HEK293 (cell line): ENCODE measurements around the gene MAPK8IP3.

Experiments used
- CTCF ChIA-PET: fragments of 350-600 bp; formaldehyde crosslinking; extraction: SDS; loops from one replicate; lab custom pipeline; 2021; ENCODE audit warnings: antibody characterized with exemption; lab: Yijun Ruan, JAX
- POLR2A ChIA-PET: fragments of 300-600 bp; formaldehyde crosslinking; extraction: SDS; loops from one replicate; lab custom pipeline; 2020; ENCODE audit warnings: antibody characterized with exemption, inconsistent platforms; lab: Yijun Ruan, JAX
- H3K27ac ChIP-seq: fragments of 200-500 bp; sonication (Bioruptor generic); 2 replicates; pipeline ENCODE4 v1.5.1; 2014; ENCODE audit warnings: low read depth, low read length, control low read depth, inconsistent platforms; ENCODE audit errors: extremely low read depth
- H3K36me3 ChIP-seq, 2 experiments: fragments of 200-500 bp in 1 of 2; sonication (Bioruptor generic) in 1 of 2; 1 replicate in 1 of 2; 2 replicates in 1 of 2; pipeline ENCODE4 v1.5.1; 2014 to 2017; ENCODE audit warnings: inconsistent platforms in 2 of 2, low read length in 2 of 2; ENCODE audit not compliant: control insufficient read depth in 2 of 2, insufficient read depth in 1 of 2
- H3K4me1 ChIP-seq: fragments of 200-500 bp; sonication (Bioruptor generic); 2 replicates; pipeline ENCODE4 v1.5.1; 2014; ENCODE audit warnings: mild to moderate bottlenecking, low read length, inconsistent platforms; ENCODE audit not compliant: control insufficient read depth, insufficient read depth
- H3K4me3 ChIP-seq: 2 replicates; pipeline ENCODE4 v1.5.1; 2011; ENCODE audit warnings: low read depth, mild to moderate bottlenecking, control low read depth, low read length, moderate library complexity
- H3K9me3 ChIP-seq: fragments of 200-500 bp; sonication (Bioruptor generic); 2 replicates; pipeline ENCODE4 v1.5.1; 2014; ENCODE audit warnings: low read depth, low read length, inconsistent platforms; ENCODE audit not compliant: control insufficient read depth, insufficient read depth
- EGR2 ChIP-seq: fragments of 450-650 bp; formaldehyde crosslinking; IDR thresholded peaks from 2 replicates; pipeline ENCODE4 v1.5.1; 2016; ENCODE audit warnings: low read depth, missing biosample characterization, missing genetic modification characterization
- SCRT1 ChIP-seq: fragments of 450-650 bp; formaldehyde crosslinking; IDR thresholded peaks from 2 replicates; pipeline ENCODE4 v1.5.1; 2016; ENCODE audit warnings: missing biosample characterization, missing genetic modification characterization, borderline replicate concordance
- SP2 ChIP-seq: fragments of 450-650 bp; formaldehyde crosslinking; IDR thresholded peaks from 2 replicates; pipeline ENCODE4 v1.5.1; 2016; ENCODE audit warnings: missing biosample characterization, missing genetic modification characterization
- SP3 ChIP-seq: fragments of 450-650 bp; formaldehyde crosslinking; IDR thresholded peaks from 2 replicates; pipeline ENCODE4 v1.5.1; 2016; ENCODE audit warnings: missing biosample characterization, missing genetic modification characterization
- WT1 ChIP-seq: fragments of 450-650 bp; formaldehyde crosslinking; IDR thresholded peaks from 2 replicates; pipeline ENCODE4 v1.5.1; 2016; ENCODE audit warnings: missing biosample characterization, missing genetic modification characterization
- ZBTB17 ChIP-seq: fragments of 450-650 bp; formaldehyde crosslinking; IDR thresholded peaks from 2 replicates; pipeline ENCODE4 v1.5.1; 2016; ENCODE audit warnings: missing biosample characterization, missing genetic modification characterization
- ZNF10 ChIP-seq: fragments of 450-650 bp; formaldehyde crosslinking; IDR thresholded peaks from 2 replicates; pipeline ENCODE4 v1.5.1; 2017; ENCODE audit warnings: missing biosample characterization, missing genetic modification characterization
- ZNF16 ChIP-seq: fragments of 450-650 bp; formaldehyde crosslinking; IDR thresholded peaks from 2 replicates; pipeline ENCODE4 v1.5.1; 2016; ENCODE audit warnings: low read depth, missing biosample characterization, missing genetic modification characterization
- ZNF174 ChIP-seq: fragments of 450-650 bp; formaldehyde crosslinking; IDR thresholded peaks from 2 replicates; pipeline ENCODE4 v1.5.0; 2017; ENCODE audit warnings: missing biosample characterization, mild to moderate bottlenecking, missing genetic modification characterization
- ZNF211 ChIP-seq: fragments of 450-650 bp; formaldehyde crosslinking; IDR thresholded peaks from 2 replicates; pipeline ENCODE4 v1.5.1; 2016; ENCODE audit warnings: low read depth, missing biosample characterization, missing genetic modification characterization
- ZNF24 ChIP-seq: fragments of 450-650 bp; formaldehyde crosslinking; IDR thresholded peaks from 2 replicates; pipeline ENCODE4 v1.5.1; 2016; ENCODE audit warnings: missing biosample characterization, missing genetic modification characterization
- ZNF324 ChIP-seq: fragments of 450-650 bp; formaldehyde crosslinking; IDR thresholded peaks from 2 replicates; pipeline ENCODE4 v1.5.1; 2016; ENCODE audit warnings: missing biosample characterization, missing genetic modification characterization
- ZNF335 ChIP-seq: fragments of 450-650 bp; formaldehyde crosslinking; conservative IDR thresholded peaks from 2 replicates; pipeline ENCODE4 v1.5.1; 2016; ENCODE audit warnings: missing biosample characterization, missing genetic modification characterization
- ZNF366 ChIP-seq: fragments of 450-650 bp; formaldehyde crosslinking; conservative IDR thresholded peaks from 2 replicates; pipeline ENCODE4 v1.5.1; 2016; ENCODE audit warnings: missing biosample characterization, missing genetic modification characterization
- ZNF449 ChIP-seq: fragments of 450-650 bp; formaldehyde crosslinking; IDR thresholded peaks from 2 replicates; pipeline ENCODE4 v1.5.1; 2017; ENCODE audit warnings: missing biosample characterization, mild to moderate bottlenecking, missing genetic modification characterization, moderate library complexity
- ZNF510 ChIP-seq: fragments of 450-650 bp; formaldehyde crosslinking; IDR thresholded peaks from 2 replicates; pipeline ENCODE4 v1.5.1; 2018; ENCODE audit warnings: mild to moderate bottlenecking, missing genetic modification characterization, missing biosample characterization; ENCODE audit not compliant: insufficient replicate concordance
- ZNF513 ChIP-seq: fragments of 450-650 bp; IDR thresholded peaks from 2 replicates; pipeline ENCODE4 v1.5.1; 2018; ENCODE audit warnings: missing biosample characterization, missing genetic modification characterization
- ZNF521 ChIP-seq: fragments of 450-650 bp; formaldehyde crosslinking; IDR thresholded peaks from 2 replicates; pipeline ENCODE4 v1.5.1; 2017; ENCODE audit warnings: missing biosample characterization, mild to moderate bottlenecking, missing genetic modification characterization
- ZNF610 ChIP-seq: fragments of 450-650 bp; formaldehyde crosslinking; IDR thresholded peaks from 2 replicates; pipeline ENCODE4 v1.5.1; 2016; ENCODE audit warnings: missing biosample characterization, missing genetic modification characterization, borderline replicate concordance
- ZNF629 ChIP-seq: fragments of 450-650 bp; formaldehyde crosslinking; IDR thresholded peaks from 2 replicates; pipeline ENCODE4 v1.5.1; 2017; ENCODE audit warnings: missing biosample characterization, missing genetic modification characterization
- ZNF664 ChIP-seq: fragments of 450-650 bp; formaldehyde crosslinking; IDR thresholded peaks from 2 replicates; pipeline ENCODE4 v1.5.1; 2016; ENCODE audit warnings: missing biosample characterization, missing genetic modification characterization
- ZNF701 ChIP-seq: fragments of 450-650 bp; formaldehyde crosslinking; IDR thresholded peaks from 2 replicates; pipeline ENCODE4 v1.5.1; 2016; ENCODE audit warnings: missing biosample characterization, missing genetic modification characterization
- ZNF76 ChIP-seq: fragments of 450-650 bp; formaldehyde crosslinking; IDR thresholded peaks from 2 replicates; pipeline ENCODE4; 2016; ENCODE audit warnings: low read depth, missing biosample characterization, missing genetic modification characterization, borderline replicate concordance
- ZNF777 ChIP-seq: fragments of 450-650 bp; formaldehyde crosslinking; IDR thresholded peaks from 2 replicates; pipeline ENCODE4 v1.5.1; 2017; ENCODE audit warnings: missing biosample characterization, missing genetic modification characterization, borderline replicate concordance
- ZNF792 ChIP-seq: fragments of 450-650 bp; formaldehyde crosslinking; IDR thresholded peaks from 2 replicates; pipeline ENCODE4 v1.5.1; 2016; ENCODE audit warnings: missing biosample characterization, missing genetic modification characterization
- TF ChIP-seq, protein P1 (sequence below): fragments of 450-650 bp; formaldehyde crosslinking; IDR thresholded peaks from 2 replicates; pipeline ENCODE4 v1.5.1; 2017; ENCODE audit warnings: missing biosample characterization, missing genetic modification characterization
- TF ChIP-seq, protein P2 (sequence below): fragments of 450-650 bp; formaldehyde crosslinking; IDR thresholded peaks from 2 replicates; pipeline ENCODE4 v1.5.1; 2016; ENCODE audit warnings: missing biosample characterization, missing genetic modification characterization

The MAPK8IP3 gene

DNA sequence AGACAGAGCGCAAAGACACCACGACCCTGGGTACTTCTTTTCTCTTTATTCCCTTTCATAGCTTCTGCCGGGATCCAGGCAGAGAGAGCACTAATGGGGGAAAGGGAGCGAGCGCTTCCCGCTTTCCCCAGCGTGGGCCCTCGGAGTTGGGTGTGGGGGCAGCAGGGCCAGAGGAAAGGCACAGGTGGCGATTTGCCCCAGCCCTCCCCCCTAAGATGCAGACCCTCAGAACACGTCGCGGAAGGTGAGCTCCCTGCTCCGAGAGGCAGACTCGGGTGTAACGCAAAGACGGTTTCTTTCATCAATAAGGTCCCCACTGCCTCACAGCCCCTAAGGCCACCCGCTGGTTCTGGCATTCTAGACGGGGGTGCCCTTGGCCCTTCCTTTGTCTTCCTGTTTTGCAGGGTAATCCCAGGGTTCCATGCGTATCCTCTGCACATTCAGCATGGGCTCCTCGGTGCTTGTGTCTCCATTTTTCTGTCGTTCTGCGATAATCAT lies 65.9 kb downstream of the MAPK8IP3 start (continued):
- TF ChIP-seq, protein P1, sequence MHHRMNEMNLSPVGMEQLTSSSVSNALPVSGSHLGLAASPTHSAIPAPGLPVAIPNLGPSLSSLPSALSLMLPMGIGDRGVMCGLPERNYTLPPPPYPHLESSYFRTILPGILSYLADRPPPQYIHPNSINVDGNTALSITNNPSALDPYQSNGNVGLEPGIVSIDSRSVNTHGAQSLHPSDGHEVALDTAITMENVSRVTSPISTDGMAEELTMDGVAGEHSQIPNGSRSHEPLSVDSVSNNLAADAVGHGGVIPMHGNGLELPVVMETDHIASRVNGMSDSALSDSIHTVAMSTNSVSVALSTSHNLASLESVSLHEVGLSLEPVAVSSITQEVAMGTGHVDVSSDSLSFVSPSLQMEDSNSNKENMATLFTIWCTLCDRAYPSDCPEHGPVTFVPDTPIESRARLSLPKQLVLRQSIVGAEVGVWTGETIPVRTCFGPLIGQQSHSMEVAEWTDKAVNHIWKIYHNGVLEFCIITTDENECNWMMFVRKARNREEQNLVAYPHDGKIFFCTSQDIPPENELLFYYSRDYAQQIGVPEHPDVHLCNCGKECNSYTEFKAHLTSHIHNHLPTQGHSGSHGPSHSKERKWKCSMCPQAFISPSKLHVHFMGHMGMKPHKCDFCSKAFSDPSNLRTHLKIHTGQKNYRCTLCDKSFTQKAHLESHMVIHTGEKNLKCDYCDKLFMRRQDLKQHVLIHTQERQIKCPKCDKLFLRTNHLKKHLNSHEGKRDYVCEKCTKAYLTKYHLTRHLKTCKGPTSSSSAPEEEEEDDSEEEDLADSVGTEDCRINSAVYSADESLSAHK (tag by site-specific recombination): peak; percentile 56; the same call in 1 of the 2 replicates
- TF ChIP-seq, all 188 proteins: peak for 18

DNA sequence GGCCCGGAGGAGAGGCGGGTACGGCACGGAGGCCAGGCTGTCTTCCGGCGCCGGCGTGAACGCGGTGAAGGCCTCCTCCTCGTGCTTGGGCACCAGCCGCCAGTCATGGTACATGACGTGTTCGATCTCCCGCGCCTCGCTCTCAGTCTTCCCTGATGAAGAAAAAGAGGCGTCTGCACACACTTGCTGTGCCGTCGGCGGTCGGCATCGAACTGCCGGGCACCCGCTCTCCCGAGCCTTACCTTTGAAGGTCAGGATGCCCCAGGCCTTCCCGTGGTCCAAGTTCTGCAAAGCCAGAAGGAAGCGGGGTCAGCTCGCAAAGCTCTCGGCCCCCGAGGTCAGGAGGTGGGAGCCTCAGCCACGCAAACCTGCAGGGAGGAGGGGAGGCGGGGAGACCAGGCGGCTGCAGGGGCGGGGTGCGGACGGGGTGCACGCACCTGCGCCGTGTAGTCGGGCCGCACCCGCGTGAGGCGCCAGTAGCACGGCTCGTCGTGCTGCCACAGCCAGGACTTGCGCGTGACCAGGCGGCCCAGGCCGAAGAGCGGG lies 66.4 kb downstream of the MAPK8IP3 start, which contains the start of gene EME2:
TSS of gene EME2 (plus strand) at position 449 of the 546 bp plus-strand sequence. CDS start 418 bp downstream, outside the sequence.
- Histone ChIP-seq H3K4me3 (peak within 1 kb of the TSS; percentile 95), H3K27ac (peak within 1 kb of the TSS; percentile 94), H3K9me3 (no peaks in the 10 kb centered on the region), H3K36me3 (peaks cover 0 to 77% of the 10 kb centered on the region in 2 experiments; a peak in 1 of 3 replicates), H3K4me1 (peaks cover 9% of the 10 kb centered on the region)
- ChIA-PET CTCF (interaction anchor here (0.6 to 0.7 kb wide), 3 partner anchors 65 to 547 kb away, joined by 3 read pairs; no protein-coding TSS in a partner anchor), POLR2A (interaction anchor here (0.5 to 6.0 kb wide), 10 partner anchors 9 to 269 kb away, joined by 3 to 113 read pairs (median 4); partner anchors contain the start of genes CRAMP1, IFT140, JPT2 and MAPK8IP3)
- TF ChIP-seq EGR2: 0 out of 2 replicates have a peak, but pooled peaks have one; percentile 18
- TF ChIP-seq ZNF335: peak; percentile 57
- no peak for TF ChIP-seq ZNF701 (tag by site-specific recombination)
- TF ChIP-seq SP3 (tag by site-specific recombination): peak; percentile 33; the same call in 1 of the 2 replicates
- peak; percentile 80 for TF ChIP-seq ZBTB17 (tag by site-specific recombination)
- TF ChIP-seq ZNF664: no peak
- no peak for TF ChIP-seq ZNF513 (tag by site-specific recombination)
- TF ChIP-seq ZNF510 (tag by site-specific recombination): no peak
- TF ChIP-seq ZNF24: no peak
- TF ChIP-seq SCRT1: no peak
- TF ChIP-seq ZNF76 (tag by site-specific recombination): 0 out of 2 replicates have a peak, but pooled peaks have one; percentile 9
- TF ChIP-seq ZNF16 (tag by site-specific recombination): no peak
- TF ChIP-seq, protein P2, sequence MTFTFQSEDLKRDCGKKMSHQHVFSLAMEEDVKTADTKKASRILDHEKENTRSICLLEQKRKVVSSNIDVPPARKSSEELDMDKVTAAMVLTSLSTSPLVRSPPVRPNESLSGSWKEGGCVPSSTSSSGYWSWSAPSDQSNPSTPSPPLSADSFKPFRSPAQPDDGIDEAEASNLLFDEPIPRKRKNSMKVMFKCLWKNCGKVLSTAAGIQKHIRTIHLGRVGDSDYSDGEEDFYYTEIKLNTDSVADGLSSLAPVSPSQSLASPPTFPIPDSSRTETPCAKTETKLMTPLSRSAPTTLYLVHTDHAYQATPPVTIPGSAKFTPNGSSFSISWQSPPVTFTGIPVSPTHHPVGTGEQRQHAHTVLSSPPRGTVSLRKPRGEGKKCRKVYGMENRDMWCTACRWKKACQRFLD: no peak
- TF ChIP-seq ZNF211: no peak
- TF ChIP-seq ZNF792 (tag by site-specific recombination): no peak
- TF ChIP-seq ZNF629 (tag by site-specific recombination): no peak
- no peak for TF ChIP-seq WT1 (tag by site-specific recombination)
- peak; percentile 69 for TF ChIP-seq SP2
- TF ChIP-seq ZNF174 (tag by site-specific recombination): no peak
- no peak; the same call in 1 of the 2 replicates for TF ChIP-seq ZNF366 (tag by site-specific recombination)
- 0 out of 2 replicates have a peak, but pooled peaks have one; percentile 25 for TF ChIP-seq ZNF777 (tag by site-specific recombination)
- no peak for TF ChIP-seq ZNF521 (tag by site-specific recombination)
- TF ChIP-seq ZNF324 (tag by site-specific recombination): no peak
- TF ChIP-seq ZNF449 (tag by site-specific recombination): no peak
- peak; percentile 40; the same call in 1 of the 2 replicates for TF ChIP-seq ZNF10 (tag by site-specific recombination)
- no peak for TF ChIP-seq ZNF610 (tag by site-specific recombination)
